DMS153 treated with DMSO at 0.1 percent for 48 hours (cell line): ENCODE measurements around the gene SOX8.
"Not testable (repeated sequence)": the region's sequence is repeated elsewhere in the genome, so short reads cannot be mapped to it uniquely, and the experiment has no call there.

Experiments
- DNase-seq: peaks from one replicate; lab custom pipeline; 2025; ENCODE audit not compliant: unreplicated experiment; lab: John Stamatoyannopoulos, UW

The SOX8 gene

DNA sequence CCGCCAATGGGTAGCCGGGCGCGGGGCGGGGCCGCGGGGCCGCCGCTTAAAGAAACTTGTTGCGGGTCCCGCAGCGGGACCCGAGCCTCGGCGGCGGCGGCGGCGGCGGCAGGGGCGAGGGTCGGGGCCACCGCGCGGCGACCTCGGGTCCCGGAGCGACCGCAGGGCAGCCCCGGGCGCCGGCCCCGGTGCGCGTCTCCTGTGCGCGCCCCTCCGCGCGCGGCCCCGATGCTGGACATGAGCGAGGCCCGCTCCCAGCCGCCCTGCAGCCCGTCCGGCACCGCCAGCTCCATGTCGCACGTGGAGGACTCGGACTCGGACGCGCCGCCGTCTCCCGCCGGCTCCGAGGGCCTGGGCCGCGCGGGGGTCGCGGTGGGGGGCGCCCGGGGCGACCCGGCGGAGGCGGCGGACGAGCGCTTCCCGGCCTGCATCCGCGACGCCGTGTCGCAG, at the start of gene SOX8:
Gene SOX8 (plus strand): TSS at position 76 of the 450 bp plus-strand sequence. CDS start 153 bp downstream, at position 229.
- DNase-seq: no peak

- DNase-seq: no peak
Observed at GRCh38 chr16:932831-933330, 48.7 kb upstream of the SOX8 start.

DNA sequence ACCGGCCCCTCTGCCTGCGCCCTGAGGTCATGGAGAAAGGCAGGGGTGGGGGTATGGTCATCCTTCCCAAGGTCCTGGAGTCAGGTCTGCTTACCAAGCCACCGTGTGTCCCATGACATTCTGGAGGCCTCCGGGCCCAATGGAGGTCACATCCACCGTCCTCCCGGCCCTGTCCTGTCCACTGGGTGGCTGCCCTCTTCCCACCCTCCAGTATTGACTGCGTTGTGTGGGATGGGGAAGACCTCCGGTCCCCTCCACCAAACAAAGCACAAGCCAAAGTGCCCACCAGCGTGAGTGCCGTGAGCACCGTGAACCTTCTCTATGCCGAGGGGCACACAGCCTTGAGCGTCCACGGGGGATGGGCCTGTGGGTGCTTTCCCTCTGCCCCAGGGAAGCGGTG, 48.0 kb upstream of the SOX8 start:
- DNase-seq: no peak

DNA sequence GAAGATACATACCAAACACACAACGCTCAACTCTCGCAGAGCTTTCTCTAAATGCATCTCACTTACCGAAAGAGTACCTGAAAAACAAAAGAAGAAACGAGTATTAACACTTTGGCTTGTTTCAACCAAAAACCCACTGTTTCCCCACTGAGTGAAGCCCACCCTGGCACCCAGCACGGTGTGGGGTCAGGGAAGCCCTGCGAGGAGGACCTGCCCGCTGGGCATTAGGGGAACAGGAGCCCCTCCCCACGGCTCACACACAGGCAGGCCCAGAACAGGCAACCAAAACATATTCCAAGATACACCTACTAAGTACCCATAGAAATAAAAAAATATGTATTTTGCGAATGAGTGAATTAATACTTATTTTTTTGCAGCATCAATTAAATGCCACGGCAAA, 47.4 kb upstream of the SOX8 start:
- no peak for DNase-seq

GRCh38 chr16:935684-936083, 45.9 kb upstream of the SOX8 start:
- DNase-seq: no peak

DNA sequence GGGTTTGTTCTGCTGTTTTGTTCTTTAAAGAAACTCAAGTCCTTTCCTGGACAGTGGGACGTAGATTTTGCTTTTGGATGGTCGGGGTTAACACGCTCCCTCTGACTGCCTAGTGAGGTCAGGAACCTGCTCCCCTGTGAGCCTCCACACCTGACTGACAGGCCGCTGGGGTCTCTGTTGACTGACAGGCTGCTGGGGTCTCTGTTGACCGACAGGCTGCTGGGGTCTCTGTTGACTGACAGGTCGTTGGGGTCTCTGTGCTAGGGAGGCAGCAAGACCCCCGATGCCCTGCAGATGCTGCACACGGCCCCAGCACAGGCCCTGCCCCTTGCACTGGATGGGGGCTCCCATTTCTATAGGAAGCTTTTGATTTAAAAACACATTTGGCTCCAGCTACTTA, 44.3 kb upstream of the SOX8 start:
- DNase-seq: no peak

DNA sequence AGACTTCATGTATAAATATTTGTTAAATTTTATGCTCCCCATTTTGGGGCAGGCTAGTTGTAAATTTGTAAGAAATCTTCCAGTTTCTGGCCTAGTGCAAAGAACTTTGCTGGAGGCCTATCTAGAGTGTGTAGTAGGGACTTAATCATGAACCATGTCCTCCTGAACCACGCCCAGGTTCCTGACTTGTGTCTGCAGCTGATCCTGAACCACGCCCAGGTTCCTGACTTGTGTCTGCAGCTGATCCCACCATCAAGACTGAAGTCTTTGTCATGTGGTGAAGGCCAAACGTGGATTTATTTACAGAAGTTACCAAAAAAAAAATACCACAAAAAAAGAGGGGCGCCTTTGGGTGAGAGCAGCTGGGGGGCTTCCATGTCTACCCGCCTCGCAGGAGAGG, 43.8 kb upstream of the SOX8 start:
- no peak for DNase-seq

DNA sequence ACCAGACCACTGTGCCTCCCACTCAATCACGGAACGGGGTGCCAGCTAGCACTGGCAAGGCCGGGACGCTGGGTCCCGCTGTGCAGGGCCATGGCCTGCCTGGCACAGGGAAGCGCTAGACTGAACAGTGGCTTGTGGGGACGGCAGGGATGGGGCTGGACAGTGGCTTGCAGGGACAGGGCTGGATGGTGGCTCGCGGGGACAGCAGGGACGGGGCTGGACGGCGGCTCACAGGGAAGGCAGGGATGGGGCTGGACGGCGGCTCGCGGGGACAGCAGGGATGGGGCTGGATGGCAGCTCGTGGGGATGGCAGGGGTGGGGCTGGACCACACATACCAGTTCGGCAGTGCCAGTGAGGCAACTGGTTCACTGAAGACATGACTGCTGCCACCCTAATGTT, 43.4 kb upstream of the SOX8 start:
- no peak for DNase-seq

- DNase-seq: no peak
Observed at GRCh38 chr16:938752-939151, 42.8 kb upstream of the SOX8 start.

GRCh38 chr16:939311-939710, 42.3 kb upstream of the SOX8 start:
- DNase-seq: no peak

DNA sequence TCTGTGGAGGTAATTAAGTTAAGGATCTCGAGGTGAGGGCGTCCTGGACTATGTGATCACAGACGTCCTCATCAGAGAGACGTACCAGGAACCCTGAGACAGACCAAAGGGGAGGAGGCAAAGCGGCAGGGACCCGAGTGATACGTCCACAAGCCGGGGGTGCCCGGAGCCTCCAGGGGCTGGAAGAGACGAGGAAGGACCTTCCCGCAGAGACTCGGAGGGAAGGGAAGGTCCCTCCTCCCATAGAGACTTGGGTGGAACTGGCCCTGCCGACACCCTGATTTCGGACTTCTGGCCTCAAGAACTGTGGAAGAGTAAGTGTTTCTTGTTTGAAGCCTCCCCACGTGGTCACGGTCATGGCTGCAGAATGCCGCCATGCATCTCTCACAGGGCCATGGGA, 41.6 kb upstream of the SOX8 start:
- DNase-seq: no peak

DNA sequence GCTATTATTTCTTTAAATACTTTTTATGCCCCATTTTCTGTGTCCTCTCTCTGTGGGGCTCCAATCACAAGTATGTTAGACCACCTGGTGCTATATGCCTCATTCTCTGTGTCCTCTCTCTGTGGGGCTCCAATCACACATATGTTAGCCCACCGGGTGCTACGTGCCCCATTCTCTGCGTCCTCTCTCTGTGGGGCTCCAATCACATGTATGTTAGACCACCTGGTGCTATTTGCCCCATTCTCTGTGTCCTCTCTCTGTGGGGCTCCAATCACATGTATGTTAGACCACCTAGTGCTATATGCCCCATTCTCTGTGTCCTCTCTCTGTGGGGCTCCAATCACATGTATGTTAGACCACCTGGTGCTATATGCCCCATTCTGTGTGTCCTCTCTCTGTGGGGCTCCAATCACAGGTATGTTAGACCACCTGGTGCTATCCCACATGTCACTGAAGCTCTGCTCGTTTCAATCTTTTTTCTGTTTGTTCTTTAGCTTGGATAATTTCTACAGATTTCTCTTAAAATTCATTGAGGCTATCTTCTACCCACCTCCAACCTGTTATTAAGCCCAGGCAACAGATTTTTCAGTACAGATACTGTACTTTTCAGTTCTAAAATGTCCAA, 39.0 kb upstream of the SOX8 start:
- no peak for DNase-seq

GRCh38 chr16:943971-944370, 37.6 kb upstream of the SOX8 start:
- no peak for DNase-seq

DNA sequence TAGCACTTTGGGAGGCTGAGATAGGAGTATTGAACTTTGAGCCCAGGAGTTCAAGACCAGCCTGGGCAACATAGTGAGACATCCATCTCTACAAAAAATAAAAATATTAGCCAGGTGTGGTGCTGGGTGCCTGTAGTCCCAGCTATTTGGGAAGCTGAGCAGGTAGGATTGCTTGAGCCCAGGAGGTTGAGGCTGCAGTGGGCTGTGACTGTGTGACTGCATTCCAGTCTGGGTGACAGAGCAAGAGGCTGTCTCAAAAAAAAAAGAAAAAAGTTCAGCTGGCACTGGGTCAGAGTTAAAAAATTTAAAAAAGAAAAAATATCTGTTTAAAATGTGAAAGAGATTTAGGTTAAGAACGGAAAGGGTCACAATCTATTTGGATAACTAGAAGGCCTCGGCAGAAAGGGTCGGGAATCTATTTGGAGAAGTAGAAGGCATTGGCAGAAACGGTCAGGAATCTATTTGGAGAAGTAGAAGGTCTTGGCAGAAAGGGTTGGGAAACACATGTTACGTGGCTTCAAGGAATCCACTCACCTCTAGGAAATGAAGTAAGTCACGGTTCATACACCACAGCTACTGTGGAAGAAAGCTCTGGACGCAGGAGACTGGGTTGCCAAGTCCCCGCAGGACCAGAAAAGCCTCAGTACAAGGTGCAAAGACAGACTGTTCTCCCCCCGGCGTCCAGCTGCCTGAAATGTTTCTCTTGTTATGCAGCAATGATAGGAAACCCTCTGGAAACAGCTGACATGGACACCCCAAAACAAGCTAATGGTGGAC, 36.1 kb upstream of the SOX8 start:
- no peak for DNase-seq

- DNase-seq: no peak
Observed at GRCh38 chr16:946048-946395, 35.5 kb upstream of the SOX8 start.

GRCh38 chr16:947255-947921, 34.2 kb upstream of the SOX8 start:
- no peak for DNase-seq

- DNase-seq: not testable (repeated sequence)
Observed at GRCh38 chr16:947922-948303, 33.7 kb upstream of the SOX8 start.

GRCh38 chr16:948767-949166, 32.8 kb upstream of the SOX8 start:
- DNase-seq: not testable (repeated sequence)

- not testable (repeated sequence) for DNase-seq
Observed at GRCh38 chr16:950733-951573, 30.6 kb upstream of the SOX8 start.

DNA sequence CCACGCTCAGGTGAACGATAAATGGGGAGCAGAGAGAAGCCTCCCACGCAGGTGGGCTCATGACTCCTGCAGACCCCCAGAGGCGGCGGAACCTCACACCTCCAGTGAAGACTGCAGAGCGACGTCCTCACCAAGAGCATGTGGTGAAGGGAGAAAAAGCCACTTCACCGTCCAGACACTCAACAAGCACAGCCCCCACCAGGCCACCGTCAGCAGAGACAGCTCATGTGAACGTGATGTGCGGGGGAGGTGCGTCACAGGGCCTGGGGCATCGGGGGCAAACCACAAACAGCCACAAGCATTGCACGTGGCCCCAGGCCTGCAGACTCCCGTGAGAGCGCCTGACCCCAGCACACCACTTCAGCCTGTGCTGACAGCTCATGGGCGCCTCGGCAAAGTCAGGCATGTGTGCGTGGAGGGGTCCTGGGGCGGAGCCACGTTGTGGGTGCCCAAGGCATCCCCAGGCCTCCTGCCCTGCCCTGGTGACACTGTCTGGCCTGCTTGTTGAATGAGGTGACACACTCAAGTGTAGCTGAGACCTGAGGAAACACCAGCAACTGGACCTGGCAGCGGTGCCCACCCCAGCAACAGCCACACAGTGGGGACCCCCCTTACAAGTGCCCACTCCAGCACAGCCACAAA, 29.8 kb upstream of the SOX8 start:
- DNase-seq: no peak

GRCh38 chr16:952321-952720, 29.2 kb upstream of the SOX8 start:
- DNase-seq: no peak
